DOHH2 (cell line): ENCODE results near the gene PDK4.

Experiments used
- H3F3A ChIP-seq: fragments of 200-600 bp; sonication (generic), shearing (Covaris generic); 2 replicates; pipeline ENCODE4 v1.6.0; 2016; ENCODE audit warnings: antibody characterized with exemption, mild to moderate bottlenecking; ENCODE audit not compliant: control insufficient read depth, insufficient read depth
- H3K27ac ChIP-seq: fragments of 200-600 bp; sonication (generic); 2 replicates; pipeline ENCODE4 v1.5.1; 2014; ENCODE audit warnings: low read depth, mild to moderate bottlenecking, low read length, moderate library complexity
- H3K27me3 ChIP-seq: fragments of 200-600 bp; sonication (generic); 2 replicates; pipeline ENCODE4 v1.6.1; 2014; ENCODE audit warnings: mild to moderate bottlenecking, low read length, mixed read lengths; ENCODE audit not compliant: control insufficient read depth
- H3K36me3 ChIP-seq: fragments of 200-600 bp; sonication (generic); 2 replicates; pipeline ENCODE4 v1.6.1; 2014; ENCODE audit warnings: mild to moderate bottlenecking, low read length, moderate library complexity, mixed read lengths; ENCODE audit not compliant: control insufficient read depth
- H3K4me1 ChIP-seq: fragments of 200-600 bp; sonication (generic); 2 replicates; pipeline ENCODE4 v1.6.1; 2014; ENCODE audit warnings: mild to moderate bottlenecking, low read length, mixed read lengths; ENCODE audit not compliant: control insufficient read depth
- H3K4me2 ChIP-seq: fragments of 200-600 bp; sonication (generic); 2 replicates; pipeline ENCODE4 v1.6.0; 2014; ENCODE audit warnings: mild to moderate bottlenecking, low read length, moderate library complexity
- H3K4me3 ChIP-seq: fragments of 200-600 bp; sonication (generic); 2 replicates; pipeline ENCODE4 v1.5.1; 2014; ENCODE audit warnings: mild to moderate bottlenecking, low read length, mixed read lengths
- H3K79me2 ChIP-seq: fragments of 200-600 bp; sonication (generic); 2 replicates; pipeline ENCODE4 v1.6.1; 2014; ENCODE audit warnings: mild to moderate bottlenecking, low read length, mixed read lengths; ENCODE audit not compliant: control insufficient read depth
- H3K9me2 ChIP-seq: fragments of 200-600 bp; sonication (generic); replicated peaks from 2 replicates; pipeline ENCODE4 v1.6.1; 2014; ENCODE audit warnings: mild to moderate bottlenecking, low read length, mixed read lengths; ENCODE audit not compliant: control insufficient read depth
- H3K9me3 ChIP-seq: fragments of 200-600 bp; sonication (generic); 2 replicates; pipeline ENCODE4 v1.6.1; 2014; ENCODE audit warnings: antibody characterized with exemption, low read length, mixed read lengths; ENCODE audit not compliant: control insufficient read depth, insufficient read depth
- H4K20me1 ChIP-seq: fragments of 200-600 bp; sonication (generic); 2 replicates; pipeline ENCODE4 v1.6.0; 2014; ENCODE audit warnings: low read depth, mild to moderate bottlenecking, antibody characterized with exemption, low read length, moderate library complexity; ENCODE audit not compliant: control insufficient read depth, insufficient read depth
- EZH2phosphoT487 ChIP-seq: fragments of 200-600 bp; sonication (generic); IDR thresholded peaks from 2 replicates; pipeline ENCODE4 v1.6.1; 2017; ENCODE audit warnings: borderline replicate concordance, mild to moderate bottlenecking, antibody characterized with exemption, low read length, moderate library complexity, mixed read lengths
- TF ChIP-seq, protein P1 (sequence below): fragments of 200-600 bp; sonication (generic); IDR thresholded peaks from one replicate; pipeline ENCODE4 v1.5.1; 2014; ENCODE audit warnings: antibody characterized with exemption, mild to moderate bottlenecking, low read depth, low read length; ENCODE audit not compliant: poor library complexity, severe bottlenecking

The PDK4 gene

DNA sequence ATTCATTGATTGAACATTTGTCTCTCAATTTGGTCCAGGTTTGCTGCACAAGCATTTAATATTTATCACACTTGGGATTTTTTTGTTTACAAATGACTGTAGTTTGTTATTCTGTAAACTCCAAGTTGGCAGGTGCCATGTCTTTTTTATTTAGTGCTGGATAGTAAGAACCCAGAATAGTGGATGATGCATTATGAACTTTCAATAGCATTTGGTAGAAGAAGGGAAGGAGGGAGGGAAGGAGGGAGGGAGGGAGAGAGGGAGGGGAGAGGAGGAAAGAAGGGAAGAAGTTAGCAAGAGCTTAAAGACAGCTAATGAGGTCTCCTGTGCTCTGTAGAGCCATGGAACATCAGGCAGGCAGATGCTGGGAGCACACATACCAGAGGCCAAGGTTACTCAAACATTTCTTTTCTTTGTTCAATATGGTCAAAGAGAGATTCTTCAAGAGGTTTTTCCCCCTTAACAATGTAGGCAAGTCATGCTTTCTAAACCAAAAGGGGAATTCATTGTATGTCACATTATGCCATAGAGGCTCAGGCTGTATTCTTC lies 25.8 kb upstream of the PDK4 start:
- no peaks in the 10 kb centered on the region; the same call in 1 of the 2 replicates for H3K9me2 ChIP-seq
- H3K36me3 ChIP-seq = no peaks in the 10 kb centered on the region
- no peaks in the 10 kb centered on the region for H4K20me1 ChIP-seq
- H3K4me1 ChIP-seq = no peaks in the 10 kb centered on the region
- no peaks in the 10 kb centered on the region for H3K27me3 ChIP-seq
- no peak overlapping the region for H3K27ac ChIP-seq
- no peaks in the 10 kb centered on the region for H3K79me2 ChIP-seq
- no peaks in the 10 kb centered on the region for H3F3A ChIP-seq
- H3K4me3 ChIP-seq = no peak overlapping the region
- TF ChIP-seq EZH2phosphoT487 = no peak
- TF ChIP-seq, protein P1, sequence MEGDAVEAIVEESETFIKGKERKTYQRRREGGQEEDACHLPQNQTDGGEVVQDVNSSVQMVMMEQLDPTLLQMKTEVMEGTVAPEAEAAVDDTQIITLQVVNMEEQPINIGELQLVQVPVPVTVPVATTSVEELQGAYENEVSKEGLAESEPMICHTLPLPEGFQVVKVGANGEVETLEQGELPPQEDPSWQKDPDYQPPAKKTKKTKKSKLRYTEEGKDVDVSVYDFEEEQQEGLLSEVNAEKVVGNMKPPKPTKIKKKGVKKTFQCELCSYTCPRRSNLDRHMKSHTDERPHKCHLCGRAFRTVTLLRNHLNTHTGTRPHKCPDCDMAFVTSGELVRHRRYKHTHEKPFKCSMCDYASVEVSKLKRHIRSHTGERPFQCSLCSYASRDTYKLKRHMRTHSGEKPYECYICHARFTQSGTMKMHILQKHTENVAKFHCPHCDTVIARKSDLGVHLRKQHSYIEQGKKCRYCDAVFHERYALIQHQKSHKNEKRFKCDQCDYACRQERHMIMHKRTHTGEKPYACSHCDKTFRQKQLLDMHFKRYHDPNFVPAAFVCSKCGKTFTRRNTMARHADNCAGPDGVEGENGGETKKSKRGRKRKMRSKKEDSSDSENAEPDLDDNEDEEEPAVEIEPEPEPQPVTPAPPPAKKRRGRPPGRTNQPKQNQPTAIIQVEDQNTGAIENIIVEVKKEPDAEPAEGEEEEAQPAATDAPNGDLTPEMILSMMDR = no peak
- no peak overlapping the region for H3K4me2 ChIP-seq
- no peaks in the 10 kb centered on the region for H3K9me3 ChIP-seq

DNA sequence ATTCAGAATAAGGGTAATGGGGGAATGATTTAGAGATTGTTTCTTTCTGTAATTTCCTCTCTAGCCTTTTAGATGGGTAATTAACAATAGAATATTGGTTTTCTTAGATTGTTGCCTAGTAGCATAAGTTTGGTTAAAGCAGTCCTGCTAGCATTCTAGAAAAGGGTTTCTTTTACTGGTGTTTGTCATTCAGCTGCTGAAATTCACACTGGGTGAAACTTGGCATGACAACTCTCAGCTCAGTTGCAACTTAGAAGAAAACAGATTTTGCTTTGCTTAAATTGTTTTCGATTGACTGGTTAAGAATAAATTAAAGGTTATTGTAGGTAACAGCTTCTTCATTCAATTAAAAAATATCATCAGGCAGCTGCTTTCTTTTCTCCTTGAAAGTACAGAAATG lies 25.1 kb upstream of the PDK4 start:
- no peaks in the 10 kb centered on the region for H3F3A ChIP-seq
- H3K4me3 ChIP-seq = no peak overlapping the region
- no peak overlapping the region for H3K4me2 ChIP-seq
- H3K9me2 ChIP-seq = no peaks in the 10 kb centered on the region; the same call in 1 of the 2 replicates
- no peaks in the 10 kb centered on the region for H4K20me1 ChIP-seq
- no peaks in the 10 kb centered on the region for H3K9me3 ChIP-seq
- TF ChIP-seq EZH2phosphoT487 = no peak
- TF ChIP-seq, protein P1 = no peak
- no peaks in the 10 kb centered on the region for H3K36me3 ChIP-seq
- H3K4me1 ChIP-seq = no peaks in the 10 kb centered on the region
- H3K27me3 ChIP-seq = no peaks in the 10 kb centered on the region
- no peaks in the 10 kb centered on the region for H3K79me2 ChIP-seq
- H3K27ac ChIP-seq = no peak overlapping the region

DNA sequence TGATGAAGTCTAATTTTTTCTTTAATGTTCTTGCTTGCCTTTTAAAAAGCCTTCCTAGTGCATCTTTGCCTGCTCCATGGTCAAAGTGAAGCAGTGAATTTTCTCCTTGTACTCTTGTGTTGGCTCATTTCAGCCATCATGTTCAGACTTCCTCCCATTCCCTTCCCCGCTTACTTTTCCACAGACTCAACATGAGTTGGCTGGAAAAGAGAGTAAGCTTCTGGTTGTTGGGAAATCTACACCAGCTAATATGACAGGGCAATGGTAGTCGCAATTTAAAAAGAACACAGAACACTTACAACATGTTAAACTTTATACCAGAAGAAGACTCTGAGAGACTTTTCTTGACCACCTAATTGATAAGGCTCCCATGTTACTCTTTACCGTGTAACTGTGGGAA lies 24.3 kb upstream of the PDK4 start:
- Histone ChIP-seq H3K4me1 (no peaks in the 10 kb centered on the region), H3K9me2 (no peaks in the 10 kb centered on the region), H3K4me3 (no peak overlapping the region), H3K36me3 (no peaks in the 10 kb centered on the region), H3F3A (no peaks in the 10 kb centered on the region), H3K27me3 (no peaks in the 10 kb centered on the region), H3K4me2 (no peak overlapping the region), H3K79me2 (no peaks in the 10 kb centered on the region), H3K27ac (no peak overlapping the region), H3K9me3 (no peaks in the 10 kb centered on the region), H4K20me1 (no peaks in the 10 kb centered on the region)
- TF ChIP-seq, protein P1 = no peak
- no peak for TF ChIP-seq EZH2phosphoT487

DNA sequence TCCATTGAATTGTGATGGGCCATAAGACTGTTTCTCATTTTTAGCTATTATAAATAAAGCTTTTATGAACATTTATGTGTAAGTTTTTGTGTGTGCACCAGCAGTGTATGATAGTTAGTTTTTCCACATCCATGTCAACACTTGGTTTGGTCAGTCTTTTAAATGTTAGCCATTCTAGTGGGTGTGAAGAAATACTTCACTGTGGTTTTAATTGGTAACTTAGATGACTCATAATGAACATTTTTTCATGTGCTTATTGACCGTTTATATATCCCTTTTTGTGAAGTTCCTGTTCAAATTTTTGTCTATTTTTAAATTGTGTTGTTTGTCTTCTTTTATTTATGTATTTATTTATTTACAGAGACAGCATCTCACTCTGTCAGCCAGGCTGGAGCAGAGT lies 23.6 kb upstream of the PDK4 start:
- Histone ChIP-seq H3K79me2 (no peaks in the 10 kb centered on the region), H4K20me1 (no peaks in the 10 kb centered on the region), H3K27me3 (no peaks in the 10 kb centered on the region), H3K36me3 (no peaks in the 10 kb centered on the region), H3K4me1 (no peaks in the 10 kb centered on the region), H3K9me2 (no peaks in the 10 kb centered on the region), H3K9me3 (no peaks in the 10 kb centered on the region), H3K4me2 (no peak overlapping the region), H3K27ac (no peak overlapping the region), H3K4me3 (no peak overlapping the region), H3F3A (no peaks in the 10 kb centered on the region)
- no peak for TF ChIP-seq EZH2phosphoT487
- TF ChIP-seq, protein P1 = no peak
